Measurements from ENCODE around the gene TSPAN3. TPM values are rescaled to one million over a fixed set of nuclear protein-coding genes. Genes with fewer than 3 reads are reported as not detected.

The TSPAN3 gene
- total RNA-seq, 6 donors from 2014 or later = 97.4 to 742 (median 396) TPM

DNA sequence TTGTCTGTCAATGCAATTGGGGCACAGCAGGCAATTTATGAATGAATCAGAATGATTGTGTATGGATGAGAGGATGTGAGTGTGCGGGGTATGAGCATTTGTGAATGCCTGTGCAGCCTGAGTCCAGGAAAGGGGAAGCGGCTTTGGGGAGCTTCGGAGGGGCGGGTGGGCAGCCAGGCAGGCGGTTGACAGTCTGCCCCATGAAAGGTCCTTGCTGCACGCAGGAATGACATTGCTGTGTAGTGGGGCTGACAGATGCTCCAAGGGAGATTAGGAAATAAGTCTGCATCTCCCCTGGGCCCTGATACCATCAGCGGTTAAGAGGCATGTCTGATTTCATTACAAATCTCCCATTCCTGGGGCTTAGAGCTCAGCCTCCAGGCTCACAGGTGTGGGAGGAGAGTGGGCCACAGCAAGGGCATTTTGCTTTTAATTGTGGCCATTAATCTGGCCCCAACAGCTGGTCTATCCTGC, 26.4 kb upstream of the TSPAN3 start:
- Histone ChIP-seq H3K4me1 (no peaks in the 10 kb centered on the region), H3K36me3 (no peaks in the 10 kb centered on the region), H3K9me3 (no peaks in the 10 kb centered on the region), H3K27me3 (no peaks in the 10 kb centered on the region), H3K27ac (no peak overlapping the region), H3K4me3 (no peak overlapping the region)
- no peak for ATAC-seq (ENCODE audit: low FRiP score in 2 of 2)
- no peak for DNase-seq
- 90% methylated on average over 7 of the region's 7 CpGs for WGBS, 2 donors
- no peak for TF ChIP-seq POLR2AphosphoS5 (IDR thresholded peaks at IDR 0.05)
- TF ChIP-seq EP300 (IDR thresholded peaks at IDR 0.05) = no peak
- no peak for TF ChIP-seq CTCF (IDR thresholded peaks at IDR 0.05)
- no peak for TF ChIP-seq POLR2A (IDR thresholded peaks at IDR 0.05)

DNA sequence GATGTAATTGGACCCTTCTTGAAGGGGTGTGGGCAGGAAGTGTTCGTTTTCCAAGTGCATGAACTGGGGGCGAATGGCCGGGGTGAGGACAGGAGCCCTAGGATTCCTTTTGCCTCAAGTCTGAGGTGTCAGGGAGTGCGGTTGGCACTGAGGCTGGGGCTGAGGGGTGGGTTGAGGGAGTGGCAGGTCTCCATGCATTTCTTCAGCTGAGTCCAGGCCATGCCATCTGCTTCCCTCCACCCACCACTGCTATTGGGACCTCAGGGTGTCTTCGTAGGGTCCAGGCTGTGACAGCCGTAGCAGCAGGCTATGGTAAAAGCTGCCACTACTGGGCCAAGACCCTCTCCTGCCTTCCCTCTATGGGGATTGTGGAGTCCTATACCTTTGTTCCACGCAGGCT, 25.6 kb upstream of the TSPAN3 start:
- 88 to 92% methylated on average over 4 to 7 of the region's 7 CpGs for WGBS, 2 donors
- Histone ChIP-seq H3K36me3 (no peaks in the 10 kb centered on the region), H3K4me1 (no peaks in the 10 kb centered on the region), H3K9me3 (no peaks in the 10 kb centered on the region), H3K27ac (no peak overlapping the region), H3K27me3 (no peaks in the 10 kb centered on the region), H3K4me3 (no peak overlapping the region)
- no peak for ATAC-seq (ENCODE audit: low FRiP score in 2 of 2)
- TF ChIP-seq CTCF (IDR thresholded peaks at IDR 0.05) (no peak), POLR2A (IDR thresholded peaks at IDR 0.05) (no peak), EP300 (IDR thresholded peaks at IDR 0.05) (no peak), POLR2AphosphoS5 (IDR thresholded peaks at IDR 0.05) (no peak)
- no peak for DNase-seq

DNA sequence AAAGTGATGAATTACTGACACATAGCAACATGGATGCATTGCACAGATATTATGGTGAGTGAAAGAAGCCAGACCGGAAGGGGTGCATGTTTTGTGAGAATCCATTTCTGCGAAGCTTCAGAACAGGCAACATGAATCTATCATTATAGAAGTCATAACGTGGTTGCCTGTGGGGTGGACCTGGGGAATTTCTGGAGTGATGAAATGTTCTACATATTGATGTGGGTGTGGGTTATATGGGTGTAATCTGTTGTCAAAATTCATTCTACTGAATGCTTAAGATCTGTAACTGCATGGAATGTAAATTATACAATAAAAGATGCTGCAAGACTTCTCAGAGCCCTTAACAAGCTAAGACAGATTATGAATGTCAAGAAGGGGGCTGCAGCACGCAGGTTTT, 25.2 kb upstream of the TSPAN3 start:
- no peak for ATAC-seq (ENCODE audit: low FRiP score in 2 of 2)
- WGBS, 2 donors = 73 to 74% methylated on average over 4 of the region's 4 CpGs
- no peak for DNase-seq

GRCh38 chr15:77094397-77095030, 23.6 kb upstream of the TSPAN3 start:
- DNase-seq (no peak), ATAC-seq (ENCODE audit: low FRiP score in 2 of 2) (no peak)
- TF ChIP-seq CTCF (IDR thresholded peaks at IDR 0.05) (no peak), POLR2A (IDR thresholded peaks at IDR 0.05) (no peak), POLR2AphosphoS5 (IDR thresholded peaks at IDR 0.05) (no peak), EP300 (IDR thresholded peaks at IDR 0.05) (no peak)
- no peak overlapping the region for H3K27ac ChIP-seq
- WGBS, 2 donors = 92 to 93% methylated on average over 11 of the region's 11 CpGs
- no peaks in the 10 kb centered on the region for H3K27me3 ChIP-seq
- no peaks in the 10 kb centered on the region for H3K9me3 ChIP-seq
- H3K4me3 ChIP-seq = no peak overlapping the region
- no peaks in the 10 kb centered on the region for H3K36me3 ChIP-seq
- no peaks in the 10 kb centered on the region for H3K4me1 ChIP-seq

More for the DNA sequence above, 25.2 kb upstream of the TSPAN3 start:
- TF ChIP-seq CTCF (IDR thresholded peaks at IDR 0.05) (no peak), EP300 (IDR thresholded peaks at IDR 0.05) (no peak), POLR2AphosphoS5 (IDR thresholded peaks at IDR 0.05) (no peak), POLR2A (IDR thresholded peaks at IDR 0.05) (no peak)
- Histone ChIP-seq H3K27me3 (no peaks in the 10 kb centered on the region), H3K36me3 (no peaks in the 10 kb centered on the region), H3K9me3 (no peaks in the 10 kb centered on the region), H3K4me1 (no peaks in the 10 kb centered on the region), H3K27ac (no peak overlapping the region), H3K4me3 (no peak overlapping the region)

DNA sequence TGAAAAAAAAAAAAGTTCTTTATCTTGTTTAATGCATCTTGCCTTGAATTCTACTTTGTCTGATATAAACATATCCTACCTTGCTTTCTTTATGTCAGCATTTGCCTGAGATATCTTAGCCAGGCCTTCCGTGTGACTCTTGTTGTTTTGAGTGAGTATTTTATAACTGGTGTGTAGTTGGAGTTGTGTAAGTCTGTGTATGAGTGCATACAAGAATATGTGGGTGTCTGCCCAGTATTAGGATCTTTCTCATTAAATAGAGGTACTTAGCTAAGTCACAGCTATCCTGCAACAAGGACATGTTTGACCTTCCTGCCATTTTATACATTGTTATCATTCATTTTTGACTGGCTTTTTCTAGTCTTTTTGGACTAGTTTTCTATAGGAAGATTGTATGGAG, 22.5 kb upstream of the TSPAN3 start:
- no peaks in the 10 kb centered on the region for H3K27me3 ChIP-seq
- no peaks in the 10 kb centered on the region for H3K9me3 ChIP-seq
- WGBS, 2 donors = 75 to 89% methylated on average over 1 of the region's 1 CpG
- TF ChIP-seq CTCF (IDR thresholded peaks at IDR 0.05) (no peak), EP300 (IDR thresholded peaks at IDR 0.05) (no peak), POLR2AphosphoS5 (IDR thresholded peaks at IDR 0.05) (no peak), POLR2A (IDR thresholded peaks at IDR 0.05) (no peak)
- ATAC-seq (ENCODE audit: low FRiP score in 2 of 2) (no peak), DNase-seq (no peak)
- no peak overlapping the region for H3K27ac ChIP-seq
- no peaks in the 10 kb centered on the region for H3K4me1 ChIP-seq
- H3K36me3 ChIP-seq = no peaks in the 10 kb centered on the region
- H3K4me3 ChIP-seq = no peak overlapping the region
